Right atrium auricular region (tissue), 2 donors: Measurements from ENCODE around the gene CERS2. TPM values are rescaled to one million over a fixed set of nuclear protein-coding genes. Genes with fewer than 3 reads are reported as not detected.

ENCODE experiments used
- DNase-seq: peaks from one replicate; pipeline ENCODE4 v3.0.0-alpha.2; 2019; ENCODE audit warnings: low spot score
- H3K27ac ChIP-seq, 2 donors: fragments of 200-600 bp; sonication (generic); 1 replicate in 1 of 2; 2 replicates in 1 of 2; pipeline ENCODE4 v1.5.1; 2016 to 2019
- H3K27me3 ChIP-seq, 2 donors: fragments of 200-600 bp; sonication (generic); one replicate each; pipeline versions ENCODE4 v1.5.1 to v1.6.0; 2017 to 2019
- H3K36me3 ChIP-seq: fragments of 200-600 bp; sonication (generic); one replicate; pipeline ENCODE4 v1.5.1; 2016
- H3K4me1 ChIP-seq, 2 donors: fragments of 200-600 bp; sonication (generic); one replicate each; pipeline versions ENCODE4 v1.5.1 to v1.6.0; 2017 to 2019
- H3K4me3 ChIP-seq, 2 donors: fragments of 200-600 bp; sonication (generic); 1 replicate in 1 of 2; 2 replicates in 1 of 2; pipeline ENCODE4 v1.5.1; 2017 to 2019; ENCODE audit warnings: mild to moderate bottlenecking in 1 of 2, moderate library complexity in 1 of 2
- H3K9me3 ChIP-seq, 2 donors: fragments of 200-600 bp; sonication (generic); one replicate each; pipeline ENCODE4 v1.5.1; 2019
- CTCF ChIP-seq, 2 donors: fragments of 200-600 bp; sonication (generic); IDR thresholded peaks; one replicate each; pipeline ENCODE4 v1.5.1; 2019; ENCODE audit warnings: antibody characterized with exemption in 2 of 2
- total RNA-seq, 2 donors: library from RNA; depleted of rRNA; stranded (reverse); fragments of >200 nt; gene quantifications; one replicate each; pipeline ENCODE4 v1.1.0, GENCODE V29; 2016

Gene CERS2
- total RNA-seq, 2 donors from 2014 or later: 47.9 to 91.4 TPM

- no peak for DNase-seq
- Histone ChIP-seq H3K27me3 (no peaks in the 10 kb centered on the region), H3K9me3 (peaks cover 0 to 12% of the 10 kb centered on the region in 2 donors), H3K36me3 (peaks cover 48% of the 10 kb centered on the region), H3K4me3 (no peak overlapping the region), H3K27ac (no peak overlapping the region), H3K4me1 (peaks cover 0 to 8% of the 10 kb centered on the region in 2 donors)
- no peak for TF ChIP-seq CTCF (IDR thresholded peaks at IDR 0.05)
These were observed 47.0 kb downstream of the CERS2 start for GRCh38 chr1:150927624-150928023.

- DNase-seq: peak; percentile 96
- peak in 1 of 2 donors; percentile 41 for TF ChIP-seq CTCF (IDR thresholded peaks at IDR 0.05)
- Histone ChIP-seq H3K27ac (peak within 1 kb of the TSS; percentile 86 to 87), H3K9me3 (no peaks in the 10 kb centered on the region), H3K27me3 (no peaks in the 10 kb centered on the region), H3K4me1 (peaks cover 0 to 8% of the 10 kb centered on the region in 2 donors), H3K36me3 (peaks cover 34% of the 10 kb centered on the region), H3K4me3 (peak within 1 kb of the TSS; percentile 74 to 90)
These were observed 48.4 kb downstream of the CERS2 start, which contains the start of gene SETDB1 for GRCh38 chr1:150926097-150926741. Gene SETDB1 (plus strand): TSS chr1:150926363. CDS start chr1:150927715, 1,352 bp downstream.

- no peak for DNase-seq
- peak overlapping the region in 1 of 2 donors; percentile 74 for H3K4me3 ChIP-seq
- peak overlapping the region in 1 of 2 donors; percentile 86 for H3K27ac ChIP-seq
These were observed 49.6 kb downstream of the CERS2 start for GRCh38 chr1:150925080-150925479.

GRCh38 chr1:150922519-150922975 is 52.1 kb downstream of the CERS2 start:
- TF ChIP-seq CTCF (IDR thresholded peaks at IDR 0.05): peak; percentile 58 to 74
- peak; percentile 75 for DNase-seq
- Histone ChIP-seq H3K4me3 (no peak overlapping the region), H3K9me3 (no peaks in the 10 kb centered on the region), H3K4me1 (peaks cover 0 to 5% of the 10 kb centered on the region in 2 donors), H3K36me3 (no peaks in the 10 kb centered on the region), H3K27ac (no peak overlapping the region), H3K27me3 (no peaks in the 10 kb centered on the region)

More at GRCh38 chr1:150925080-150925479, 49.6 kb downstream of the CERS2 start:
- Histone ChIP-seq H3K27me3 (no peaks in the 10 kb centered on the region), H3K4me1 (peaks cover 0 to 8% of the 10 kb centered on the region in 2 donors), H3K9me3 (no peaks in the 10 kb centered on the region), H3K36me3 (peaks cover 23% of the 10 kb centered on the region)
- TF ChIP-seq CTCF (IDR thresholded peaks at IDR 0.05): no peak

GRCh38 chr1:150917387-150917786 is 57.2 kb downstream of the CERS2 start:
- no peaks in the 10 kb centered on the region for H3K9me3 ChIP-seq
- no peaks in the 10 kb centered on the region for H3K4me1 ChIP-seq
- no peaks in the 10 kb centered on the region for H3K36me3 ChIP-seq
- H3K27me3 ChIP-seq: no peaks in the 10 kb centered on the region
- DNase-seq: no peak
- H3K4me3 ChIP-seq: no peak overlapping the region
- no peak for TF ChIP-seq CTCF (IDR thresholded peaks at IDR 0.05)
- H3K27ac ChIP-seq: no peak overlapping the region

Other genes starting within 250 kb of the CERS2 start
- 10 to 100 TPM in 1 of 2 donors, 1 to 10 TPM in 1; 7.3 to 33.2 TPM for gene CTSS, start 209.1 kb downstream of the CERS2 start, total RNA-seq
- 1 to 10 TPM; 7.5 to 9.4 TPM for gene CTSK, start 166.6 kb downstream of the CERS2 start, total RNA-seq
- 10 to 100 TPM; 28.3 to 40.3 TPM for gene ARNT, start 98.2 kb downstream of the CERS2 start, total RNA-seq
- under 1 TPM; 0.28 to 0.41 TPM for gene CTXND2, start 87.7 kb downstream of the CERS2 start, total RNA-seq
- gene SETDB1, start 48.5 kb downstream of the CERS2 start, total RNA-seq: 10 to 100 TPM; 18.6 to 18.9 TPM
- 1 to 10 TPM; 1.6 to 7.7 TPM for gene ANXA9, start 7.5 kb upstream of the CERS2 start, total RNA-seq
- 10 to 100 TPM; 62.2 to 72.3 TPM for gene MINDY1, start 32.1 kb upstream of the CERS2 start, total RNA-seq
- 10 to 100 TPM; 52.0 to 68.4 TPM for gene PRUNE1, start 33.6 kb upstream of the CERS2 start, total RNA-seq
- gene BNIPL, start 61.8 kb upstream of the CERS2 start, total RNA-seq: under 1 TPM; 0.22 to 0.24 TPM
- gene C1orf56, start 72.9 kb upstream of the CERS2 start, total RNA-seq: 10 to 100 TPM in 1 of 2 donors, 1 to 10 TPM in 1; 8.8 to 16.2 TPM
- gene CDC42SE1, start 84.8 kb upstream of the CERS2 start, total RNA-seq: 10 to 100 TPM; 18.2 to 37.5 TPM
- gene MLLT11, start 85.6 kb upstream of the CERS2 start, total RNA-seq: 10 to 100 TPM in 1 of 2 donors, 1 to 10 TPM in 1; 3.5 to 10.9 TPM
- 10 to 100 TPM; 18.0 to 19.4 TPM for gene GABPB2, start 95.9 kb upstream of the CERS2 start, total RNA-seq
- gene SEMA6C, start 171.8 kb upstream of the CERS2 start, total RNA-seq: 10 to 100 TPM; 40.0 to 60.7 TPM
- 1 to 10 TPM in 1 of 2 donors, under 1 TPM in 1; 0.56 to 4.8 TPM for gene TNFAIP8L2, start 181.8 kb upstream of the CERS2 start, total RNA-seq
- 10 to 100 TPM; 14.6 to 16.1 TPM for gene LYSMD1, start 191.1 kb upstream of the CERS2 start, total RNA-seq
- 10 to 100 TPM; 14.4 to 14.7 TPM for gene SCNM1, start 191.3 kb upstream of the CERS2 start, total RNA-seq
- not detected for gene TMOD4, start 201.1 kb upstream of the CERS2 start, total RNA-seq
- 10 to 100 TPM; 23.4 to 32.1 TPM for gene VPS72, start 215.4 kb upstream of the CERS2 start, total RNA-seq
- gene PIP5K1A, start 223.7 kb upstream of the CERS2 start, total RNA-seq: 10 to 100 TPM; 35.6 to 41.8 TPM